Right hindlimb (tissue), 1 donor: Measurements from ENCODE around the gene C11orf87.

Experiments
- DNase-seq: peaks from one replicate; pipeline ENCODE4 v3.0.0-alpha.2; 2018

Gene C11orf87

GRCh38 chr11:109421981-109422869, at the start of gene C11orf87:
C11orf87 (plus strand) TSS chr11:109422190; CDS start chr11:109423634, 1,444 bp downstream.
- DNase-seq, result peak; percentile 20

GRCh38 chr11:109374032-109374431, 48.0 kb upstream of the C11orf87 start:
- no peak for DNase-seq

DNA sequence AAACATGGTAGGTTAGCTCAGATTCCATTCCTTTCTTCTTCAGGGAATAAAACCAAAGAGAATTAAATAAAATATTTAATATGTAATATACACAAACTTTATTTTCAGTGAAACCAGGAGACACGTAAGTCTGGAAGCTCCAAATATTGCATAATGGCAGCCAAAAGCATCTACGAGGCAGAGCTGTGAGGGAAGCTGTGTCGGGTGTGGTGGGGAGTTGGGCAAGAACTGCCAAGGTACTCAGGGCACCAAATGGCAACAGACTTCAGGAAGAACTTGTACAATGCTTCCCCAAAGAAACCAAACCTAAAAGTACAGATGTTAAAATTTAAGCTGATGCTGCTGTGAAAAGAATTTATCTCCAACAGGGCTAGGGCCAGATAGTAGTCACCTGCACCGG, 47.5 kb upstream of the C11orf87 start:
- no peak for DNase-seq

GRCh38 chr11:109377039-109377742, 44.8 kb upstream of the C11orf87 start:
- no peak for DNase-seq

GRCh38 chr11:109378034-109378433, 44.0 kb upstream of the C11orf87 start:
- DNase-seq, result peak; percentile 18

- DNase-seq, result no peak
These were observed 38.7 kb upstream of the C11orf87 start for GRCh38 chr11:109383306-109383705.

- DNase-seq, result no peak
These were observed 37.1 kb upstream of the C11orf87 start for GRCh38 chr11:109384873-109385272.

DNA sequence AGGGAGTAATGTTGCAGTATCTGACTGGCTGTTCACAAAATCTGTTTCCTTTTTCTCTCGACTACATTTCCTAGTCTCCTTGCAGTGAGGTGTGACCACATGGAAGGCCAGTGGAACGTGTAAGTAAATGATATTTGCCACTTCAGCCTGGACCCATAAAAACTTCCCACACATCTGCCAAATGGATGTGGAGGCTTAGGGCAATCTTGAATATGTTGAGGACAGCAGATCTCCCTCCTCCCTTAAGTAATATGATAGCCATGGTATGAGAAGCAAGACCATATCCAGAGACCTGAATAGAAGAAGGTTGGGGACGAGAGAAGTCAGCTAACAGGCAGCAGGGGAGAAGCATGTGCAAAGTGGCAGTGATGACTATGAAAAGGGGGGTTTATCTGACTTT, 33.0 kb upstream of the C11orf87 start:
- DNase-seq, result no peak

DNA sequence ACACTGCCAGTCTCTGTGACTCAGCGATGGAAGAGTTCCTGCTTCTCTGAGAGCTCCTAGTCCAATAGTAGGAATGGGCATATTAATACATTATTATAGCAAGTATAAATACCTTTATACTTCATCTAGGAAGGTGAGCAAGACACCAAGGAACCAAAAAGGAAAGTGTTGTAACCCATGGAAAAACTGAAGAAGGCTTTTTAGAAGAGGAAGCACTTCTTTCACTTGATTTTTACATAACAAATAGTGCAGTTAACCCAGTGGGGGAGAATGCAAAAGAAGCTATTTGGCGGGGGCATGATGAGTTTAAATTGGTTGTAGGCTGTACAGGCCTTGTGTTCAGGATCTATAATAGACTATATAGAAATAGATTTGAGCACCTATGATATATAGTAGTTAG, 31.2 kb upstream of the C11orf87 start:
- no peak for DNase-seq

GRCh38 chr11:109401545-109401944, 20.4 kb upstream of the C11orf87 start:
- DNase-seq, result no peak

DNA sequence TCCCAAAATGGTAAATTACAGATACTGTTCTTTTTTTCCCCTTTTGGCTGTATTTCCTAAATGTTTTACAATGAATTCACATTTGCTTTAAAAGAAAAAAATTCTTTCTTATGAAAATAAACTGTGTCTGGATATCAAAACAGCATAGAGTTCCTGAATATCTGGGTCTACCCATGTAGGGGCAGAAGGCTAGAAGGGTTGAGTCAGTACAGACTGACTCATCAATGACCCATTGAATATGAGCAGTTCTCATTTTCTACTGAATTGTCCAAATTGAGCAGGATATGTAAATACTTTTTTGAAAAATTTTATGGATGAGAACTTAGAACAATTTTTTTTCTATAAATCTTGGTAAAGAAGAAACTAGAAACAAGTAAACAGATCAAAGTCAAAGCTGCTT, 16.3 kb upstream of the C11orf87 start:
- DNase-seq, result no peak

DNA sequence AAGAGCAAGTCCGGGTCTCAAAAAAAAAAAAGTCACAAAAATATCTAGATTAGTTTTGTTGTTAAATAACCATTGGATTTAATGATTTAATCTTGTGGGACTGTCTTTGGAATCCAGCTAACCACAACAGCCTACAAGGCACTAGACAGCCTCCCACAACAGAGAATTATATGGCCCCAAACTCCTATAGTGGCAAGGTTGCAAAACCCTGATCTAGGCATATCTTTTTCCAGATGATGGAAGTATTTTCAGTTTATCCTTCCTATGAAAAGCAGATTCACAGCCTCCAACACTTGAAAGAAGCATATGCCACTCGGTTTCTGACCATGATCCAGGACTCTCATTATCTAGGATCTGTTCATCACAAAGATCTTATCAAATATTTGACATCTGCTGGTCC, 5.4 kb upstream of the C11orf87 start:
- DNase-seq, result no peak

DNA sequence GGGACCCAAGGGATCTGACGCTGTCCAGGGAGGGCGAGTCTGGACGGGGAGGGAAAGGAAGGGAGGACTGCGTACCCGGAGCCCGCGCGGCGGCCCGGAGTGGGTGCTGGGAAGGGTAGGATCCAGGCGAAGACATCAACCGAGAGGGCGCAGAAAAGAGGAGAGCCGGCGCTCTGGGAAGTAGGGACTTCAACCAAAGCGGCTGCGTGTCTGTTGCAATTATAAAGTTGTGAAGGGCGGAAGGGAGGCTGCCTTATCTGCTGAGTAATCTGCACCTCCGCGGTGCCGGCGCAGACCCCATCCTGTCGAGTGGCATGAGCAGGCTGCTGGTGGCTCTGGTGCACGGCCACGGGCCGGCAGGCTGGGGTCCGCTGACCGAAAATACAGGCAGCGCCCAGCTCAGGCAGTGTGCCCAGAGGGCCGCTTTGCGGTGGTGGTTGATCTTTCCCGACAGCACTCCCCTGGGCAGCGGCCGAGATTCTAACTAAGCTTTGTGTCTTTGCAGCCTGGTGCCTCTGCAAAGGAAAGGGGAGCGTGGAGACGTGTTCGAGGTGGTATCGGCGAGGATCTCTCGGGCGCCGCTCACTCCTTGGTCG, 978 bp downstream of the C11orf87 start:
- DNase-seq, result peak; percentile 33

DNA sequence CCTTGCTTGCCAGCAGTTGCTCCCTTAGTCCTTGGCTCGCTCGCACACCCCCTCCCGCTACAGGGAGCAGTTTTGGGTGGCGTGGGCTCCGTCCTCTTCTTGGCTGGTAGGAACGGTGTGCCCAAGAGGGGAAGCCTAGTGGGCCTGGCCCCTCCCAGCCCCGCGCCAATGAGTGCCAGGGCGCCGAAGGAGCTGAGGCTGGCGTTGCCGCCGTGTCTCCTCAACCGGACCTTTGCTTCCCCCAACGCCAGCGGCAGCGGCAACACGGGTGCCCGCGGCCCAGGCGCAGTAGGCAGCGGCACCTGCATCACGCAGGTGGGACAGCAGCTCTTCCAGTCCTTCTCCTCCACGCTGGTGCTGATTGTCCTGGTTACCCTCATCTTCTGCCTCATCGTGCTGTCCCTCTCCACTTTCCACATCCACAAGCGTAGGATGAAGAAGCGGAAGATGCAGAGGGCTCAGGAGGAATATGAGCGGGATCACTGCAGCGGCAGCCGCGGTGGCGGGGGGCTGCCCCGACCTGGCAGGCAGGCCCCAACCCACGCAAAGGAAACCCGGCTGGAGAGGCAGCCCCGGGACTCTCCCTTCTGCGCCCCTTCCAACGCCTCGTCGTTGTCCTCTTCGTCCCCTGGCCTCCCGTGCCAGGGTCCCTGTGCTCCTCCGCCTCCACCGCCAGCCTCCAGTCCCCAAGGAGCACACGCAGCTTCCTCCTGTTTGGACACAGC, 1.6 kb downstream of the C11orf87 start:
- DNase-seq, result no peak

DNA sequence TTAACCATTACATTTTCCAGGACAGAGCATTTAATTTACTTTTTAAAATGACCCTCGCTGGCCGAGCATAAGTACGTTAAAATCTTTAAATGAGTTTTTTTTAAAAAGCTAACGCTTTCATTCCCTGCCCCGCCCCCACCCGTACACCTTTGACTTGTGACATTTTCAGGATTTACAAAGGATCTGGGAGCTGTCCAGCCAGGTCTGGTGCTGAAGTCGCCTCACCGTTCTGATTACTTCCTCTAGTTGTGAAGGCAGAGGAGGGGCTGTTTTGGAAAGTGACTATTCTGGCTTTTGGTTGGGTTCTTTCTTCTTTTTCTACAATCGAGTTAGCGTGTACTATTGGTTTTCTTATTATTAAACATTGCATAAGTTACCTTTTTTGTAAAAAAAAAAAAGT, 2.9 kb downstream of the C11orf87 start:
- DNase-seq, result no peak

DNA sequence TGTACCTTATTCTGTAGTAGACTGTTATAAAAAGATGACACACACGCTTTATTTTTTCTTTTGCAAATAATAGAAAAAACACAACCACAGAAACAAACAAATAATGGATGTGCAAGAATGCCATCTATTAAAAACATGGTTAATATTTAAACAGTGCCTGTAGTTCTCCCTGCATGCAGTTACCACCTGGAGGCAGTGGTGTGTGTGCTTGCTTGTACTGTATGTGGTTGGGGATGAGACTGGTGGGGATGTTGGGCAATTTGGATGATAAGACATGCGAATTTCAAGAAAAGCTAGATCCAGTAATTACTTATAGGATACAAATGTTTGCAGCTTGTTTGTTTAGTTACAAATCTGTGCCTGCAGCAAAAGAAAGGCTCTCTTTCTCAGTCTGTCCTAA, 3.6 kb downstream of the C11orf87 start:
- no peak for DNase-seq

GRCh38 chr11:109426442-109427240, 4.7 kb downstream of the C11orf87 start:
- DNase-seq, result no peak

- no peak for DNase-seq
These were observed 10.1 kb downstream of the C11orf87 start for GRCh38 chr11:109432105-109432504.

DNA sequence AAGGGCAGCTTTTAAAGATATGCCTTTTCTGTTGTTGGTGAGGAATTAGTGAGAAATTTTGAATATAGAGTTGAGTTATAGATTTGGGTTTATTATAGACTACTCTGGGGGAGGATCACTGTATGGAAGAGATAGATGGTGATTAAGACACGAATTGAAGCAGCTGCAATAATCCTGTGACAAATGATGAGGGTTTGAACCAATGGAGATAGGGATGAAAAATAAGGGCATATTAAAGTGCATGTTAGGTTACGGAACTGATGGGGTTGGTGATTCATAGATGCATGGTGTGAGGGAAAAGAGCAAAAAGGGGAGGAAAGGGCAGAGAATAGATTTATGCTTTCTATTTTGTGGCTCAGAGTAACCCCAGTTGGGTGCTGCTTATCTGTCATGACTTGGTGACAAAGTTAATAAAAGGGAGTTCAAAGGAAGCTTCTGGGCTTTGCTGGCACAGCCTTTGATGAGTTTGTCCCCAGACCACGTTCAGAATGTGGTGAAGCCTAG, 11.8 kb downstream of the C11orf87 start:
- no peak for DNase-seq

DNA sequence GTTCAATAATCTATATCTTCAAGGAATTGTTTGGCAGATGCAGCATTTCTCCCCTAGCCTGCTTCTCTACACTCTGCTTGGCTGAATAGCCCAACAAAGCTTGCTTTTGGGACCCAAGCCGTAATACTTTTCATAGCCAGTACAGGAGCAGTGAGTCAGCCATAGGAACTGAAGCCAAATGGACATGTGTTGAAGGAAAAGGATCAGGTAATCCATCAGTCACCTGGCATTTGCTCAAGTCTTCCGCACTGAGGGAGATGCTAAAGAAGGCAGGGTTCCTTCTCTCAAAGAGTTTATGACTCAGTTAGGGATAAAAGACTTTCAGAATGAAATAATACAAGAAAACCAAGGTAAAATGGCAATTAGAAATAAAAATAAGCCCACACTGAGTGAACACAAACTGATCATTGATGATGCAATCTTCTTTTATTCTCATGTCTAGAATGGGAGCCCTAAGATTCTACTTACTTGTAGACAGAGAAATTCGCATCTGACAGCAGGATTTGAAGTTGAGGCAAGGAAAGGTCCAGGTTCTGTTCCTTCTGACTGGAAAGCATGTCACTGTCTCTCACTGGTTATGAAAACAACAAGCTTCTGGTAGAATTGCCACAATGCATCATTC, 13.2 kb downstream of the C11orf87 start:
- no peak for DNase-seq

GRCh38 chr11:109439684-109440083, 17.7 kb downstream of the C11orf87 start:
- DNase-seq, result no peak

GRCh38 chr11:109443052-109443451, 21.1 kb downstream of the C11orf87 start:
- no peak for DNase-seq
